Smooth muscle cell of the brain vasculature (primary cell): ENCODE results near the gene AZU1.
"Not testable (repeated sequence)": the region's sequence is repeated elsewhere in the genome, so short reads cannot be mapped to it uniquely, and the experiment has no call there.

Experiments used
- DNase-seq: peaks from one replicate; pipeline ENCODE4 v3.0.0-alpha.2; 2012; ENCODE audit warnings: low read depth, low spot score

AZU1 gene

DNA sequence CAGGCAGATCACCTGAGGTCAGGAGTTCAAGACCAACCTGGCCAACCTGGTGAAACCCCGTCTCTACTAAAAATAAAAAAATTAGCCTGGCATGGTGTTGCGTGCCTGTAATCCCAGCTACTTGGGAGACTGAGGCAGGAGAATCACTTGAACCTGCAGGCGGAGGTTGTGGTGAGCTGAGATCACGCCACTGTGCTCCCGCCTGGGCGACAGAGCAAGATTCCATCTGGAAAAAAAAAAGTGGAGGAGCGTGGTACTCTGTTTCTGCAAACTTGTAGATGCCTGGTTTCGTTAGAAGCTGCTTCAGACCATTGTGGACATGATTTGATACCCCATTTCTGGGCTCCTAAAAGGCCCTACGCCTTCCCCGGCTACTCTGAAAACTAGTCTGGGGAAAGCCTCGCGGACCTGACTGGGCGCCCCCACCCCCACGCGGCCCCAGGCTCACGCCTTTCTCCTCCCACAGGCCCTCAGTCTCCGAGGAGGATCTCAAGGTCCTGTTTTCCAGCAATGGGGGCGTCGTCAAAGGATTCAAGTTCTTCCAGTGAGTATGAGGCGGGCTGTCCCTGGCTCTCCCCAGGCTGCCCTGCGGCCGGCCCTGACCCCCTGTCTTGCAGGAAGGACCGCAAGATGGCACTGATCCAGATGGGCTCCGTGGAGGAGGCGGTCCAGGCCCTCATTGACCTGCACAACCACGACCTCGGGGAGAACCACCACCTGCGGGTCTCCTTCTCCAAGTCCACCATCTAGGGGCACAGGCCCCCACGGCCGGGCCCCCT is 17.4 kb upstream of the AZU1 start:
- DNase-seq, result no peak

DNA sequence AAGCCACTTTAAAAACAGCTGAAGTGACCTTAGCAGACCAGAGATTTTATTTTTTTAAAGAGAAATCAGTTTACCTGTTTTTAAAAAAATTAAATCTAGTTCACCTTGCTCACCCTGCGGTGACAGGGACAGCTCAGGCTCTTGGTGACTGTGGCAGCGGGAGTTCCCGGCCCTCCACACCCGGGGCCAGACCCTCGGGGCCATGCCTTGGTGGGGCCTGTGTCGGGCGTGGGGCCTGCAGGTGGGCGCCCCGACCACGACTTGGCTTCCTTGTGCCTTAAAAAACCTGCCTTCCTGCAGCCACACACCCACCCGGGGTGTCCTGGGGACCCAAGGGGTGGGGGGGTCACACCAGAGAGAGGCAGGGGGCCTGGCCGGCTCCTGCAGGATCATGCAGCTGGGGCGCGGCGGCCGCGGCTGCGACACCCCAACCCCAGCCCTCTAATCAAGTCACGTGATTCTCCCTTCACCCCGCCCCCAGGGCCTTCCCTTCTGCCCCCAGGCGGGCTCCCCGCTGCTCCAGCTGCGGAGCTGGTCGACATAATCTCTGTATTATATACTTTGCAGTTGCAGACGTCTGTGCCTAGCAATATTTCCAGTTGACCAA is 16.7 kb upstream of the AZU1 start:
- DNase-seq, result no peak

DNA sequence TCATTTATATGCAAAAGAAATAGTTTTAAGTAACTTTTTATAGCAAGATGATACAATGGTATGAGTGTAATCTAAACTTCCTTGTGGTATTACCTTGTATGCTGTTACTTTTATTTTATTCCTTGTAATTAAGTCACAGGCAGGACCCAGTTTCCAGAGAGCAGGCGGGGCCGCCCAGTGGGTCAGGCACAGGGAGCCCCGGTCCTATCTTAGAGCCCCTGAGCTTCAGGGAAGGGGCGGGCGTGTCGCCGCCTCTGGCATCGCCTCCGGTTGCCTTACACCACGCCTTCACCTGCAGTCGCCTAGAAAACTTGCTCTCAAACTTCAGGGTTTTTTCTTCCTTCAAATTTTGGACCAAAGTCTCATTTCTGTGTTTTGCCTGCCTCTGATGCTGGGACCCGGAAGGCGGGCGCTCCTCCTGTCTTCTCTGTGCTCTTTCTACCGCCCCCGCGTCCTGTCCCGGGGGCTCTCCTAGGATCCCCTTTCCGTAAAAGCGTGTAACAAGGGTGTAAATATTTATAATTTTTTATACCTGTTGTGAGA is 16.1 kb upstream of the AZU1 start:
- no peak for DNase-seq

DNA sequence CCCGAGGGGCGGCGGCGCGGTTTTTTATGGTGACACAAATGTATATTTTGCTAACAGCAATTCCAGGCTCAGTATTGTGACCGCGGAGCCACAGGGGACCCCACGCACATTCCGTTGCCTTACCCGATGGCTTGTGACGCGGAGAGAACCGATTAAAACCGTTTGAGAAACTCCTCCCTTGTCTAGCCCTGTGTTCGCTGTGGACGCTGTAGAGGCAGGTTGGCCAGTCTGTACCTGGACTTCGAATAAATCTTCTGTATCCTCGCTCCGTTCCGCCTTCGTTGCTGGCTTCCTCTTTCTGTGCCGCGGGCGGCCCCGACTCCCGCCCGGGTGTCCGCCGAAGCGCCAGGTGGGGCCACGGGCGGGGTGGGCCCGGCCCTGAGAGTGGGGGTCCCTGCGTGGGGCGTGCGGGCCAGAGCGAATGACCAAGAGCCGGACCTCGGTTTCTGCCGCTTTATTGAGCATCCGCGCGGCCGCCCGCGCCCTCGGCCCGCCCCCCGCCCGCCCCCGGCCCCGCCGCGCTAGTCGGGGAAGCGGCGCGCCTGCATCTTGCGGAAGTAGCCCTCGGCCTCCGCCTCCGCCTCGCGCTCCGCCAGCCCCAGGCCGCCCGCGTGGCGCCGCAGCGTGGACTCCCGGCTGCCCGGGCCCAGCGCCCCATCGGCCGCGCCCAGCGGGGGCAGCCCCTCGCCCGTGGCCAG is 15.4 kb upstream of the AZU1 start:
- DNase-seq, result no peak

DNA sequence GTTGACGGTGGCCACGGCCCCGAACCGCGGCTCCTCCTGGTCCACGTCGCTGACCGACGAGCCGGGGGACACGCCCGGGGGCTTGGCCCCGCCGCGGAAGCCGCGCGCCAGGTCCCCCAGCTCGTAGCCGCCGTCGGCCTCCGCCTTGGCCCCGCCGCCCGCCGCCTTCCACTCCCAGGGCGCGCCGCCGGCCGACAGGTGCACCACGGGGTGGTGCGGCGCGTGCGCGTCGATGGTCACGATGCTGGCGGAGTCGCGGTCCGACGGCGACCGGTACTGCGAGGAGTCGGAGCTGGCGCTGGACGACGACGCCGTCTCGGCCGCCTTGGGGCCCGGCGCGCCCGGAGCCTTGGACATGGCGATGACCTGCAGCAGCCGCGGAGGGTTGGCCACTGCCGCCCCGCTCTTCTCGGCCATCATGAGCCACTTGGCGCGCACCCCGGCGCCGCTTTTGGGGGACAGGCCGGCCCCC is 14.9 kb upstream of the AZU1 start:
- DNase-seq, result no peak

DNA sequence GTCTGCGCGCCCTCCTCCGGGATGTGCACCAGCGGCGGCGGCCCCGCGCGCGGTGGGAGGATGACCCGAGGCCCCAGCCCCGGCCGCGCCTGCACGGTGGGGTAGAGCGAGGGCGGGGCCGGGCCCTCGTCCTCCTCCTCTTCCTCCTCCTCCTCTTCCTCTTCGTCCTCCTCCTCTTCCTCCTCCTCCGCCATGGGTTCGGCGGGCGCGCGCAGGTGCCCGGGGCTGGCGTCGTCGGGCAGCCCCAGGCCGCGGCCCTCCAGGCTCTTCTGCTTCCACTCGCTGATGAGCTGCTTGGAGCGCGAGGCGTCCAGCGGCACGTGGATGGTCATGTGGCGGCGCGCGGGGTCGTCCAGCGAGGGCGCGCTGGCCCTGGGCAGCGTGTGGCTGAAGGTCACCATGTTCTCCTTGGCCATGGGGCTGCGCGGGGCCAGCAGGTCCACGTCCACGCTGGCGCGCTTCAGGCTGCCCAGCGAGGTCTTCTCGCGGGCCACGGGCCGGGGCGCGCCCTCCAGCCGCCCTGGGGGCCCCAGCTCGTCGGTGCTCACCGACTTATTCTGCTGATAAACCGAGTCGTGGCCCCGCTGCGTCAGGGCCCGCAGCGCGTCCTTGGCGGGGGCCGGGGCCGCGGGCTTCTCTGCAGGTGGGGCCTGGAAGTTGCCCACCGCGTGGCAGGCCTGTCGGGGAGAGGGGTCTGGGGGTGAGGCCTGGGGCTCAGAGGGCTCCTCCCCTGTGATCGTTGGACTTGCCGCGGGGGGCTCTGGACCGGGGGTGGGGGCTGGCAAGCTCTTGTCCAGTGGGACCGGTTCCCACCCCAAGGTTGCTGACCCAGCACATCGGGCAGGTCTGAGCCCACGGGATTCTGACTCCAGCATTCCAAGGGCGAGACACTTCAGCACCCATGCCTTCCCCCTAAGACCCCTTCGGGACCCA is 14.2 kb upstream of the AZU1 start:
- no peak for DNase-seq

DNA sequence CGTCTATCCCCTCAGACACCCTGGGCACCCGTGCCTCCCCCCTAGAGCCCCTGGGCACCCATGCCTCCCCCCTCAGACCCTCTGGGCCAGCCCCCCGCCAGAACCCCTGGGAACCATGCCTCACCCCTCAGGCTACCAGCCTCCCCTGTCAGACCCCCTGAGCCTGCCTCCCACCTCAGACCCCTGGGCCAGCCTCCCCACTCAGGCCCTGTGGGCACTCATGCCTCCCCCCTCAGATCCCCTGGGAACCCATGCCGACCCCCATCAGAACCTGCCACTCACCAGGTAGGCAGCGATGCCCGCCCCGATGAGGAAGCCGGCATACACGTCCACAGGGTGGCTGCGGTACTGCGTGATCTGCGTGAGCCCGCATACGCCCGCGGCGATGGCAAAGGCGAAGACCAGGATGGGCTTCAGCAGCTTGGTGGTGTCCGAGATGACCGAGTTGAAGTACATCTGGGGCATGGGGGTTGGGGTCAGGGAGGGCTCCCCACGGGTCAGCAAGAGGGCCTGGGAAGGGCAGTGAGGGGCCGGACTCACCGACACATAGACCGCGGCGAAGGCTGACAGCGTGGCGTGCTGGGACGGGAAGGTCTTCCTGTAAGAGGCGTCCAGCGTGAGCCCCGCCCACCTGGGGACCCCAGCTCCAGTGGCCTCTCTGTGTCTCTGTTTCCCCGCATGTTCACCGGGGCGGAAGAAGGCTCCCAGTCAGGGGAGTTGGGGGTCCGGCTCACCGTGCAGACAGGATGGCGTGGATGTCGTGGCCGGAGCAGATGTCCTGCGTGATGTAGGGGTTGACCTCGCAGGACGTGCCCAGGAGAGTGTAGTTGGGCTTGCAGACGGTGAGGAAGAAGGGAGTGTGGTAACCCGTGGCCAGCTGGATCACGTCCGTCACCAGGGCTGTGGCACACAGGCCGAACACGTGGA is 13.2 kb upstream of the AZU1 start:
- no peak for DNase-seq

DNA sequence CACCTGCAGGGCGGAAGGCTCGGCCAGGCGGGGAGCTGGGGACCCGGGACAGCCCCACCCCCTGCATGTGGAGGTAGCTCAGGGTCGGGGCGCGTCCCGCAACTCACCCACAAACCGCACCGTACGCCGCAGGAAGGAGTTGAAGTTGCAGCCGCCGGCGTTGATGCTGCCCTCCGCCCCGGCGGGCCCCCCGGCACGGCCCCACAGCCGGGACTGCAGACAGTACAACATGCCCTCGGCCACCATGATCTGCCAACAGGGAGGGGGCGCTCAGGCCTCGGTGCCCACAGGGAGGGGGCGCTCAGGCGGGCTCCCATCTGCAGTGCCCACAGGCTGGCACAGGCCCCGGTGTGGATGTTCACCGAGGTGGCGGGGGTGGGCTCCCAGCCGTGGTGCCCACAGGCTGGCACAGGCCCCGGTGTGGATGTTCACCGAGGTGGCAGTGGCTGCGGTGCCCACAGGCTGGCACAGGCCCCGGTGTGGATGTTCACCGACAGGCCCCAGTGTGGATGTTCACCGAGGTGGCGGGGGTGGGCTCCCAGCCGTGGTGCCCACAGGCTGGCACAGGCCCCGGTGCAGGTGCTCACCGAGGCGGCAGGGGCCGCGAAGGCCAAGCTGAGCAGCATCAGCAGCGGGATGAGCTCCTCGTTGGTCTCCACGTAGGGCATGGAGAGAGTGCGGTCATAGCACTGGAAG is 12.4 kb upstream of the AZU1 start:
- DNase-seq, result no peak

DNA sequence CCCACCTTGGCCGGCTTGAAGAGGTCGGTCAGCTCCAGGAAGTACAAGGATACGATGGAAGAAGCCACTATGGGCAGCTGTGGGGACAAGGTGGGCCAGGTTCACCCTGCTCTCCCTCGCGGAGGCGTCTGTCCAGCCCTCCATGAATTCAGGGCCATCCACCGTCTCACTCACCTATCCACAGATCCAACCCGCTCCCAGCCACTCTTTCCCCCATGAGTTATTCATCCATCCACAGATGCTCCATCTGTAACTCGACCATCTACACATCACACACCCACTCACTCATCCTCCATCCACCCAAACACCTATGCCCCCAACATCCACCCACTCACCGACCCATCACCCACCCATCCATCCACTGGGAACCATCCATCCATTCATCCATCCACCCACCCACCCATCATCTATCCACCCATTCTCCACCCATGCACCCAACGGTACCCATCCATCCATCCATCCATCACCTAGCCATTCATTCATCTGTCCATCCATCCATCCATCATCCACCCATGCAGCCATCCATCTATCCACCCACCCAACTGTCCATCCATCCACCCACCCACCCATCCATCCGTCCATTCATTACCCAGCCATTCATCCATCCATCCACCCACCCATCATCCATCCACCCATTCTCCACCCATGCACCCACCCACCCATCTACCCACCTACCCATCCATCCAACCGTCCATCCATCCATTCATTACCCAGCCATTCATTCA is 11.7 kb upstream of the AZU1 start:
- DNase-seq, result no peak

DNA sequence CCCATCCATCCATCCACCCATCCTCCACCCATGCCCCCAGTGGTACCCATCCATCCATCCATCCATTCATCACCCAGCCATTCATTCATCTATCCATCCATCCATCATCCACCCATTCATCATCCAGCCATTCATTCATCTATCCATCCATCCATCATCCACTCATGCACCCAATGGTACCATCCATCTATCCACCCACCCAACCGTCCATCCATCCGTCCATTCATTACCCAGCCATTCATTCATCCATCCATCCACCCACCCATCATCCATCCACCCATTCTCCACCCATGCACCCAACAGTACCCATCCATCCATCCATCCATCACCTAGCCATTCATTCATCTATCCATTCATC is 11.2 kb upstream of the AZU1 start:
- DNase-seq, result no peak

DNA sequence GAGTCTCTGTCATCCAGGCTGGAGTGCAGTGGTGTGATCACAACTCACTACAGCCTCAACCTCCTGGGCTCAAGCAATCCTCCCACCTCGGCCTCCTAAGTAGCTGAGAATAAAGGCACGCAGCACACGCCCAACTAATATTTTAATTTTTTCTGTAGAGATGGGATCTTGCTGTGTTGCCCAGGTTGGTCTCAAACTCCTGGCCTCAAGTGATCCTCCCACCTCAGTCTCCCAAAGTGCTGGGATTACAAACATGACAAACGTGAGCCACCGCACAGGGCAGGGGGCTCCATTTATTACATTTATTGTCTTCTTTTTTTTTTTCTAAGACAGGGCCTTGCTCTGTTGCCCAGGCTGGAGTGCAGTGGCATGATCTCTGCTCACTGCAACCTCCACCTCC is 7.4 kb upstream of the AZU1 start:
- DNase-seq, result not testable (repeated sequence)

DNA sequence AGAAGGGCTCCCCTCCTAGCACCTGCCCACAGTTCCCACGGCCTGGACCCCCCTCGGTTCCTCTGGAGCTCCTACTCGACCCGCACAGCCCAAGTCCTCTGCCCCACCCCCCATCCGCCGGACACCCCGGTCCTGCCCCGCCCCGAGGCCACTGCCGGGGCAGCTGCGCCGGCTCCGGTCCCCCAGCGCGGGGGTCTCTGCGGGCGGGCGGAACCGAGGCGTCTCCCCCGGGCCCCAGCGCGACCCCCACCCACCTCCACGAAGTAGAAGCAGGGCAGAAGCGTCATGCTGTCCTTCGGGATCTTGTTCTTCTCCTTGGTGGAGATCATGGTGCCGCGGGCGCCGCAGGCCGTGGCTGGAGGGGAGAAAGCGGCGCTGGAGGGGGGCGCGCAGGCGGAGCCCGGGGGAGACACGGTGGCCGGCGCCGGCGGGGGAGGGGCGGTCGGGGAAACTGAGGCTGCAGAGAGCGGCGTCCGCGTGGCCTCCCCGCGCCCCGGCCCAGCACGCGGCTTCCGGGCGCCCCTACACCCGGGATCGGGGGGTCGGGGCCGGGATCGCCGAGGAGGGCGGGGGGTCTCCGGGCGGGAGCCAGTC is 6.3 kb upstream of the AZU1 start:
- DNase-seq, result no peak

DNA sequence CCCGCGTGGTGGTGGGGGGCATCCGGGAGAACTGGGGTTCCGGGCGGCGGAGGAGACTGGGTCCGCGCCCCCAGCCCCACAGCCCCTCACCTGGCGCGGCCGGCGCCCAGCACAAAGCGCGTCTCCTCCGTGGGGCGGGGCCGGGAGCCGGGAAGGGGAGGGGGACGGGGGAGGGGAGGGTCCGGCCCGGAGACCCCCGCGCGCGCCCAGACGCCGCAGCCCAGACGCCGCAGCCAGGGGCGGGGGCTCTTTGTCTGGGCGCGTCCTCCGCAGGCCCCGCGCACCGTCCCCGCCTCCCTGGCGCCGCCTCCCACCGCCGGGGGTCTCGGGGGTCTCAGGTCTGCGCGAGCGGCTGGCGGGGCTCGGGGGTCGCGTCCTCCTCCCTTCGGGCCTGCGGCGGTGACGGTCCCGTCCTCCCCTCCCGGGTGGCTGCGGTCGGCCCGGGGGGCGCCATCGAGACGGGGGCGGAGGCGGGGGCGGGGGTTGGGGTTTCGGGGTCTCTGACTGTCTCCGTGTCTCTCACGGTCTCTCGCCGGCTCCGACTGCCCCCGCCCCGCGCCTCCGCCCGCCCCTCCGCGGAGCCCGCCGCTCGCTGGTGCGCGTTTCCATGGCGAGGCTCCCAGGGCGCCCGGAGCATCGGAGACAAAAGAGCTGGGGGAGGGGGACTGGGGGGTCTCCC is 5.7 kb upstream of the AZU1 start, which contains the start of gene PLPPR3:
Gene PLPPR3 (minus strand): TSS at position 131 of the 679 bp plus-strand sequence. CDS start 396 bp downstream, outside the sequence.
- DNase-seq, result no peak

DNA sequence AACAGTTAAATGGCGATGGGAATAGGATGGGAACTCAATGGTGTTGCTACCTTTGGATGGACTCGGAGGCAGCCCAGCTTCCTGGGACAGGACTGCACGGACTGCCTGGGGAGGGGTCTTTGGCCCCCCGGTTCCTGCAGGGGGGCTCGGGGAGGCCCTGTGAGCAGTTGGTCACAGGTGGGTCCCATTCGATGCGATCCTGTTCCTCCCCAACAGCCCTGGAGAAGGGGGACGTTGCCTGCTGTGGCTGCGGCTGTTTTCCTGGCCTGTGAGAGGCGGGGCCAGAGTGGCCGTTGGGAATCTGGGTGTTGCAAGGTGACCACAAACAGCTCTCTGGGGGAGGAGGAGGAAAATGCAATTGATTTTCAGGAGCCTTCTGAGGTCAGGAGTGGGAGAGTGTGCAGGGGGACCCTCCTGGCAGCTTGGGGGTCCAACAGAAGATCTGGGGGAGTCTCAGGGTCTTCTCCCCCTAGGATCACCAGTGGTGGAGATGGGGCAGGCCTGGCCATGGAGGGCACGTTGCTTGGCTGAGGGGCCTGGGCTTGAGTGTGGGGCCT is 4.0 kb upstream of the AZU1 start:
- no peak for DNase-seq

DNA sequence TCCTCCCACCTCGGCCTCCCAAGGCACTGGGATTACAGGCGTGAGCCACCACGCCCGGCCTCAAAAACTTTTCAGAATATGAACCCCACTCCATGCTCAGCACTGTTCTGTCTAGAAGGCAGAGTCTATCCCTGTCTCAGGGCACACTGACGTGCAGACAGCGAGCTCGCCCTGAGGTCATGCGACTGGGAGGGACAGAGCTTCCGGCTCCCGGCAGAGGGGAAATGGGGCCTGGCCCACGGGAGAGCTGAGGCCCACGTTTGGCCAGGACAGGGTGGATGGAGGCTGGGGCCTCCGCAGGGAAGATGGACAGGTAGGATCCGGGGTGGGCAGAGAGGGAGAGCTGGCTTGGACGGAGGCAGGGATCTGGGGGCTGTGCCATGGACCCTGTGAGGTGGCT is 2.8 kb upstream of the AZU1 start:
- no peak for DNase-seq

DNA sequence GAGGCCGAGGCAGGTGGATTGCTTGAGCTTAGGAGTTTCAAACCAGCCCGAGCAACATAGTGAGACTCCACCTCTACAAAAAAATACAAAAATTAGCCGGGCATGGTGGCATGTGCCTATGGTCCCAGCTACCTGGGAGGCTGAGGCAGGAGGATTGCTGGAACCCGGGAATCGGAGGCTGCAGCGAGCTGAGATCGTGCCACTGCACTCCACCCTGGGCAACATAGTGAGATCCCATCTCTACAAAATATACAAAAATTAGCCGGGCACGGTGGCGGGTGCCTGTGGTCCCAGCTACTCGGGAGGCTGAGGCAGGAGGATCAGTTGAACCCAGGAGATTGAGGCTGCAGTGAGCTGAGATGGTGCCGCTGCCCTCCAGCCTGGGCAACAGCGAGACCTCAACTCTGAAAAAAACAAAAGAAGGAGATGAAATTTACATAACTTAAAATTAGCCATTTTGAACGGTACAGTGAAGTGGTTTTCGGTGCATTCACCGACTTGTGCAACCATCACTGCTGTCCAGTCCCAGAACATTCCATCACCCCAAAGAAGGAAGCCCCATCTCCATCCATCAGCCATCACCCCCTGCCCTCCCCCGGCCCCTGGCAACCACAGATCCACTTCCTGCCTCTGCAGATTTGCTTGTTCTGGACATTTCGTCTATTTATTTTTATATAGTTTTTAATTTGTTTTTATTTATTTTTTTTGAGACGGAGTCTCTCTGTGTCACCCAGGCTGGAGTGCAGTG is 1.6 kb upstream of the AZU1 start:
- DNase-seq, result no peak

DNA sequence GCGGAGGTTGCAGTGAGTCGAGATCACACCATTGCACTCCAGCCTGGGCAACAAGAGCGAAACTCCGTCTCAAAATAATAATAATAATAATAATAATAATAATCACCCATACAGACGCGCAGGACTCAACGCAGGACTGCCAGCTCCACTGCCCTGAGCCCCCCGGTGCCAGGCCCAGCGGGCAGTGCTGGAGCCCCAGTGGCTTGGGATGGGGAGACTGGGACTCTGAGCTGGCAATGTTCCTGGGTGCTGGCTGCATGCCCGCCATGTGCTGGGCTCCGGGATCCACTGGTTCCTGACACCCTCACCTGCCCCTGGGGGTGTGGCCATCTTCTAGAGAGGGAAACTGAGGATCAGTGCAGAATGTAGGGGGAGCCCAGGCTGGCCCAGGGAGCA is 325 bp upstream of the AZU1 start:
- DNase-seq, result no peak
